Uterus (tissue), 4 donors: ENCODE data around the gene GSS. TPM values are rescaled to one million over a fixed set of nuclear protein-coding genes. Genes with fewer than 3 reads are reported as not detected.
"Not testable (repeated sequence)": the region's sequence is repeated elsewhere in the genome, so short reads cannot be mapped to it uniquely, and the experiment has no call there.

ENCODE experiments used
- DNase-seq, 2 donors: peaks; one replicate each; pipeline ENCODE4 v3.0.0-alpha.2; 2019 to 2020
- H3K27ac ChIP-seq, 2 donors: fragments of 200-600 bp; sonication (generic); 1 replicate in 1 of 2; 2 replicates in 1 of 2; pipeline ENCODE4 v1.5.1; 2016 to 2018
- H3K27me3 ChIP-seq, 2 donors: fragments of 200-600 bp; sonication (generic); one replicate each; pipeline ENCODE4 v1.5.1; 2018 to 2019; ENCODE audit warnings: control low read depth in 1 of 2
- H3K36me3 ChIP-seq, 2 donors: fragments of 200-600 bp; sonication (generic); one replicate each; pipeline ENCODE4 v1.5.1; 2019; ENCODE audit warnings: control low read depth in 1 of 2
- H3K4me1 ChIP-seq, 2 donors: fragments of 200-600 bp; sonication (generic); one replicate each; pipeline ENCODE4 v1.5.1; 2018 to 2019; ENCODE audit warnings: control low read depth in 1 of 2
- H3K4me3 ChIP-seq, 2 donors: fragments of 200-600 bp; sonication (generic); 1 replicate in 1 of 2; 2 replicates in 1 of 2; pipeline ENCODE4 v1.5.1; 2018 to 2019; ENCODE audit warnings: mild to moderate bottlenecking in 1 of 2
- H3K9me3 ChIP-seq, 2 donors: fragments of 200-600 bp; sonication (generic); one replicate each; pipeline ENCODE4 v1.5.1; 2019; ENCODE audit warnings: control low read depth in 1 of 2
- POLR2A ChIP-seq, 2 donors: fragments of 450-650 bp; IDR thresholded peaks; one replicate each; pipeline ENCODE4 v1.6.1; 2016; ENCODE audit warnings: antibody characterized with exemption in 2 of 2, mild to moderate bottlenecking in 1 of 2, moderate library complexity in 1 of 2
- intact Hi-C: fragments of 100-400 bp; cut with DNase I; formaldehyde crosslinking; loops from one replicate; pipeline ENCODE4 v1.15.1; 2023; ENCODE audit warnings: low total_unique reads
- total RNA-seq, 4 donors: library from RNA; depleted of rRNA in 3 of 4; stranded (reverse); fragments of >200 nt in 3 of 4; gene quantifications; one replicate each; pipeline versions ENCODE4 v1.1.0 to v1.2.4, GENCODE V29; 2014 to 2023
- TF ChIP-seq, protein P1 (sequence below), 4 experiments: fragments of 200-600 bp in 2 of 4; fragments of 450-650 bp in 2 of 4; sonication (generic) in 2 of 4; IDR thresholded peaks; one replicate each; pipeline ENCODE4 v1.5.1; 2016 to 2019; ENCODE audit warnings: antibody characterized with exemption in 4 of 4, mild to moderate bottlenecking in 2 of 4, moderate library complexity in 1 of 4
- donor health status: DM: yes; HTN: yes; CAD: no.

The GSS gene
- total RNA-seq, 4 donors from 2014 or later, result 3.8 to 47.2 (median 16.5) TPM

DNA sequence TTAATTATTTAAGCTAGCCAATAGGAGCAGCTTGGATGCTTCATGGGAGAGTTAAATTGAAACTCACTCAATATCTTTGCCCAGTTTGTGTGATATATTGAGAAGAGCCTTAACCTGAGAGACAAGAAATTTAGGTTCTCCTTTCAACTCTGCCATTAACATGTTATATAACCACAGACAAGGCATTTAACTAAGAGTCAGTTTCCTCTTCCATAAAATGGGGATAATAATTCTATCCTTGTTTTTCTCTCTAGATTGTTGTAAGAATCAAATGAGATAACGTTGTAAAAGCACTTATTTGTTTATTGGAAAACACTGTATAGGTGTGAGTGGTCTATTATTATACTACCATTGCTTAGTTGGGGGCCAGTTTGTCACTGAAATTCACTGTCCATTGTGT, 71.3 kb downstream of the GSS start:
- Histone ChIP-seq H3K27ac (no peak overlapping the region), H3K9me3 (no peaks in the 10 kb centered on the region), H3K36me3 (no peaks in the 10 kb centered on the region), H3K4me1 (no peaks in the 10 kb centered on the region), H3K27me3 (no peaks in the 10 kb centered on the region), H3K4me3 (no peak overlapping the region)
- intact Hi-C loops, result no loop called here
- DNase-seq, result no peak
- TF ChIP-seq, protein P1, sequence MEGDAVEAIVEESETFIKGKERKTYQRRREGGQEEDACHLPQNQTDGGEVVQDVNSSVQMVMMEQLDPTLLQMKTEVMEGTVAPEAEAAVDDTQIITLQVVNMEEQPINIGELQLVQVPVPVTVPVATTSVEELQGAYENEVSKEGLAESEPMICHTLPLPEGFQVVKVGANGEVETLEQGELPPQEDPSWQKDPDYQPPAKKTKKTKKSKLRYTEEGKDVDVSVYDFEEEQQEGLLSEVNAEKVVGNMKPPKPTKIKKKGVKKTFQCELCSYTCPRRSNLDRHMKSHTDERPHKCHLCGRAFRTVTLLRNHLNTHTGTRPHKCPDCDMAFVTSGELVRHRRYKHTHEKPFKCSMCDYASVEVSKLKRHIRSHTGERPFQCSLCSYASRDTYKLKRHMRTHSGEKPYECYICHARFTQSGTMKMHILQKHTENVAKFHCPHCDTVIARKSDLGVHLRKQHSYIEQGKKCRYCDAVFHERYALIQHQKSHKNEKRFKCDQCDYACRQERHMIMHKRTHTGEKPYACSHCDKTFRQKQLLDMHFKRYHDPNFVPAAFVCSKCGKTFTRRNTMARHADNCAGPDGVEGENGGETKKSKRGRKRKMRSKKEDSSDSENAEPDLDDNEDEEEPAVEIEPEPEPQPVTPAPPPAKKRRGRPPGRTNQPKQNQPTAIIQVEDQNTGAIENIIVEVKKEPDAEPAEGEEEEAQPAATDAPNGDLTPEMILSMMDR (IDR thresholded peaks at IDR 0.05), result no peak
- no peak for TF ChIP-seq POLR2A (IDR thresholded peaks at IDR 0.05)

- Histone ChIP-seq H3K4me3 (no peak overlapping the region), H3K9me3 (no peaks in the 10 kb centered on the region), H3K36me3 (no peaks in the 10 kb centered on the region), H3K27me3 (no peaks in the 10 kb centered on the region), H3K27ac (no peak overlapping the region), H3K4me1 (no peaks in the 10 kb centered on the region)
- intact Hi-C loops, result no loop called here
- TF ChIP-seq, protein P1 (IDR thresholded peaks at IDR 0.05), result no peak
- no peak for TF ChIP-seq POLR2A (IDR thresholded peaks at IDR 0.05)
- DNase-seq, result no peak
Observed at GRCh38 chr20:34883809-34884208, 71.8 kb downstream of the GSS start.

DNA sequence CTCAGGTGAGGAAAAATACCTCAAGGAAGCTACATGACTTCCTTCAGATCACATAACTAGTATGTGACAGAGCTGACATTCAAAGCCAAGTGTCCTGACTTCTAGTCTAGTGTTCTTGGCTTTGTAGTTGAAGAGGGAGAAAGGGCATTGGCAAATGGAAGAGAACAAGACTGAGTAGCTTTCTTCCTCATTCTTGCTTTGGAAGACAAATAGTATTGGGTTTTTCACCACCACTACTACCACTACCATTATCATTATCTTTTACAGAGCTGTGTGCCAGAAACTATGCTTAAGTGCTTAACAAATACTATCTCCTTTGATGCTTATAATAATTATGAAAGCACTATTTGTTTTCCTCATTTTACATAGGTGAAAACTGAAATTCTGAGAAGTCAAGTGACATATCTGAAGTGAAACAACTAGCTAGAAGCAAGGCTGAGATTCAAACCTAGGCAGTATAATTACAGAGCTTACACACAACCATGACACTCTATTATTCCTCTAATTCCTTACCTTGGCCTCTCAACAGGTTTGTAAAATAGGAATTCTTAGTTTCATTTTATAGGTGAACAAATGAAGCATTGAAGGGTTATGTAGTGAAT, 72.4 kb downstream of the GSS start:
- TF ChIP-seq, protein P1 (IDR thresholded peaks at IDR 0.05), result no peak
- TF ChIP-seq POLR2A (IDR thresholded peaks at IDR 0.05), result no peak
- Histone ChIP-seq H3K27me3 (no peaks in the 10 kb centered on the region), H3K4me1 (no peaks in the 10 kb centered on the region), H3K4me3 (no peak overlapping the region), H3K27ac (no peak overlapping the region), H3K36me3 (no peaks in the 10 kb centered on the region), H3K9me3 (no peaks in the 10 kb centered on the region)
- no peak for DNase-seq
- intact Hi-C loops, result no loop called here

DNA sequence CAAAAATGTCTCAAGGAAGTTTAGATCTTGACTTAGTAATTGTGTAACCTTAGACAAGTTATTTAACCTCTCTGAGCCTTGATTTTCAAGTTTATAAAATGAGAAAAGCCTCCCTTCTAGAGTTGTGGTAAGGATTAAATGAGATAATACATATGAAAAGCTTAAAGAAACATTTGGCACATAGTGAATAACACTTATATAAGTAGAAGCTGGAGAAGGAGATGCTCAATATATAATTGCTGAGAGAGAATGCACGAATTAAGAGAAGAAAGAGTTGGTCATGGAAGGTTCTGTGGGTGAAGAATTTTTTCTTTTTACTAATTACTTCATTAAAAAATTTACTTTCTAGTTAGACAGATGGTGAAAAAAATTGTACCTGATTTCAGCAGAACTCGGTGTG, 73.9 kb downstream of the GSS start:
- Histone ChIP-seq H3K36me3 (no peaks in the 10 kb centered on the region), H3K4me3 (no peak overlapping the region), H3K27ac (no peak overlapping the region), H3K4me1 (no peaks in the 10 kb centered on the region), H3K27me3 (no peaks in the 10 kb centered on the region), H3K9me3 (no peaks in the 10 kb centered on the region)
- no peak for DNase-seq
- intact Hi-C loops, result no loop called here
- TF ChIP-seq, protein P1 (IDR thresholded peaks at IDR 0.05), result no peak

- H3K27ac ChIP-seq, H3K36me3 ChIP-seq, DNase-seq, intact Hi-C loops, H3K4me3 ChIP-seq, H3K9me3 ChIP-seq, H3K4me1 ChIP-seq, H3K27me3 ChIP-seq: not testable (repeated sequence)
Observed at GRCh38 chr20:34880971-34881370, 74.6 kb downstream of the GSS start.
